Measurements from ENCODE around the gene FAM3A. TPM values are rescaled to one million over a fixed set of nuclear protein-coding genes. Genes with fewer than 3 reads are reported as not detected.

The FAM3A gene
- total RNA-seq, 1 experiment from 2014 or later: 47.1 TPM

- in situ Hi-C loops (cut with HindIII; ENCODE audit: low pct_unique_long_range_greater_than_20kb, low sequenced_read_pairs): no loop called here
- DNase-seq (ENCODE audit: low read depth): peak; percentile 69
These were observed 29.4 kb downstream of the FAM3A start, which contains the start of gene UBL4A for GRCh38 chrX:154486396-154487207. Gene UBL4A (minus strand): TSS chrX:154486615. CDS start chrX:154486584, 31 bp downstream.

GRCh38 chrX:154486052-154486395 lies 30.0 kb downstream of the FAM3A start:
- DNase-seq (ENCODE audit: low read depth): no peak
- in situ Hi-C loops (cut with HindIII; ENCODE audit: low pct_unique_long_range_greater_than_20kb, low sequenced_read_pairs): no loop called here

GRCh38 chrX:154485150-154486051 lies 30.6 kb downstream of the FAM3A start:
- in situ Hi-C loops (cut with HindIII; ENCODE audit: low pct_unique_long_range_greater_than_20kb, low sequenced_read_pairs): no loop called here
- no peak for DNase-seq (ENCODE audit: low read depth)

DNA sequence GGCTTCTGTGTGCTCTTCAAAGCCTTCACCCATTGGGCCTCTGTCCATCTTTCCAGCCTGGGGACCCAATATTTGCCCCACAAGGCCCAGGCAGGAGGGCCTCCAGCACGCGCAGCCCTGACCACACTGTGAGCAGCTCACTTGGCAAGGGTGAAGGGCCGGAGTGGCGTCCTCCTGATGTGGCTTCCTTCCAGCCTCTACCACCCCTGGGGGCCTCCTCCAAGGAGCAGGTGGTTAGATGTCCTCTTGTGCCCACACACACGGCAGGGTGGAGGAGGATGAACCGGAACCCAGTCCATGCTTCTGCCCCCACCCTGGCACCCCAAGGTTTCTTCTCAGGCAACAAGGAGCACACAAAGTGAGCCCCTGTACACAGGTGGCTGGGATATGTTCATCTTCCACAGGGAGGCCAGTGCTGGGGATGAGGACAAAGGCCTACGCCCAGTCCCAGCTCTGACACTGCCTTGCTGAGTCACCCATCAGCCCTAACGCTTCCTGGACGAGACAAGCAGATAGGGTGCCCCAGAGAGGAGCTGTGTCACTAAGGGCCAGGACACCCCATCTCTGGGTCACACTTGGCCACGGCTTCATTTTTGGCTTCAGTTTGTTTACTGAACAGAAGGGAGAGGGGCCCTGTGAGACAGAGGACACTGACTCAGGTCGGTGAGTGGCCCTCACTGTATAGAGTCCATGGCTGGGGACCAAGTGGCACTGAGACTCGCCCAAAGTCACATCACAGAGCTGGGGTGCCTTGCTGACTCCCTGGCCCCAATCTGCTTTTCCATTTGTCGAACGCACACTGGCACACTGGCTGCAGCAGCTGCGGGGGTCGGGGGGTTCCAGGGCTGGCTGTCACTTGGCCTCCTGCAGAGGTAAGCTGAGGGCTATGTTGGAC lies 31.5 kb downstream of the FAM3A start:
- in situ Hi-C loops (cut with HindIII; ENCODE audit: low pct_unique_long_range_greater_than_20kb, low sequenced_read_pairs): no loop called here
- peak; percentile 36 for DNase-seq (ENCODE audit: low read depth)

DNA sequence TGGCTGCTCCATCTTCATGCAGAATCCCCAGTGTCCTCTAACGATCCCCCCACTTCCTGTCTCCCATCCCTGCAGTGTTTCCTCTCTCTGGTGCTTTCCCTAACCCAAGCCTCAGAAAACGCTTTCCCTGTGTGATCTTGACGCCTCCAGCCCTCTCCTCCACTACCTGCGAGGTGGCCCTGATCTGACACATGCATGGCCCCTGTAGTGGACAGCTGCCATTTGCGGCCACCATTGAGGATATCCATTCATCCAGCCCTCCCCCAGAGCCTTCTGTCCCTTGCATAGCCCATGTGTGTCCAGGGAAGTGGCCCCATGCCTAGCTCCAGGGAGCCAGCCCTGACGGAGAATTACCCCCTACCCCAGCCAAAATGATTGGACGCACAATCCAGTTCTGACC lies 32.7 kb downstream of the FAM3A start:
- DNase-seq (ENCODE audit: low read depth): no peak
- in situ Hi-C loops (cut with HindIII; ENCODE audit: low pct_unique_long_range_greater_than_20kb, low sequenced_read_pairs): no loop called here

GRCh38 chrX:154482786-154483185 lies 33.2 kb downstream of the FAM3A start:
- in situ Hi-C loops (cut with HindIII; ENCODE audit: low pct_unique_long_range_greater_than_20kb, low sequenced_read_pairs): no loop called here
- no peak for DNase-seq (ENCODE audit: low read depth)

GRCh38 chrX:154481911-154482601 lies 34.0 kb downstream of the FAM3A start:
- no peak for DNase-seq (ENCODE audit: low read depth)
- in situ Hi-C loops (cut with HindIII; ENCODE audit: low pct_unique_long_range_greater_than_20kb, low sequenced_read_pairs): no loop called here

GRCh38 chrX:154481195-154481594 lies 34.8 kb downstream of the FAM3A start:
- in situ Hi-C loops (cut with HindIII; ENCODE audit: low pct_unique_long_range_greater_than_20kb, low sequenced_read_pairs): no loop called here
- DNase-seq (ENCODE audit: low read depth): no peak

DNA sequence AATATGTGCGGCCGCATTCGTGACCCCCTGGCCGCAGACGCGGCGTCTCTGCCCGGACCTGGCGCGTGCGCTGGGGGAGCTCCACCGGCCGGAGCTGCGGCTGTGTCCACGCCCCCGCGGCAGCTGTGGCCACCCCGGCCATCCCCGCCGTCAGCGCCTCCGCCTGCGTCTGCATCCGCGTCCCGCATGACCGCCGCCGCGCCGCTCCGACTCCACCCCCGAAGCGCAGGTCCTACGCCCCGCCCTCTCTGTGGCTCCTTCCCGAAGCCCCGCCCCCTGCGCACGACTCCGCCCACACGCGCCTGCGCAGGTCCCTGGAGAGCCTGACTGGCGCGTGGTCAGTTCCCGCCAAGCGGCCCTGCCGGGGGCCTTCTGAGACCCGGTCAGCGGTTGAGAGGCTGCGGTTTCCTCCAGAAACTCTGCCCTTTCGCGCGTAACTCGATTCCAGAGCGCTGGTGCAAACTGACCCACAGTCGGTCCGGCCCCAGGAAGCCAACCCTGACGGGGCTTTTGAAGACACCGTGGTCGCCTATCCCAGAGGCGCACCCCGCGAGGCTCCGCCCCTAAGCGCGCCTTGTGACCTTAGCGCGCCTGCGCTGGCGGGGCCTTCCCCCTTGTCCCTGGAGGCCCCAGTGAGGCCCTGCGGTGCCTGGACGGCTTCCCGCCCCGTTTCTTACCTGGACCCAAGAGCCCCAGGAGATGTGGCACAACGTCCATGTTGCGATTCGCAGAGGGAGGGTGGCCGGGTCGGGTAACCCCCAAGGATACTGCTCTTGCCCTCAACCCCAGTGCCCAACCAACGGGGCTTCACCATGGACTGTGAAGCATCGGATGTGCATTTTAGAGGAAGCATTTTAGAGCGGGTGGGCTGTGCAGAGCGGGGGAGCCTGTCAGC lies 37.1 kb downstream of the FAM3A start, which contains the start of gene LAGE3:
TSS of gene LAGE3 (minus strand) at position 554 of the 895 bp plus-strand sequence. CDS start at position 188, 366 bp downstream.
- in situ Hi-C loops (cut with HindIII; ENCODE audit: low pct_unique_long_range_greater_than_20kb, low sequenced_read_pairs): no loop called here

GRCh38 chrX:154477891-154478477 lies 38.0 kb downstream of the FAM3A start:
- DNase-seq (ENCODE audit: low read depth): no peak
- in situ Hi-C loops (cut with HindIII; ENCODE audit: low pct_unique_long_range_greater_than_20kb, low sequenced_read_pairs): no loop called here

More for the DNA sequence above, 37.1 kb downstream of the FAM3A start, which contains the start of gene LAGE3:
- peak; percentile 88 for DNase-seq (ENCODE audit: low read depth)

- DNase-seq (ENCODE audit: low read depth): no peak
- in situ Hi-C loops (cut with HindIII; ENCODE audit: low pct_unique_long_range_greater_than_20kb, low sequenced_read_pairs): no loop called here
These were observed 39.2 kb downstream of the FAM3A start for GRCh38 chrX:154476821-154477220.

DNA sequence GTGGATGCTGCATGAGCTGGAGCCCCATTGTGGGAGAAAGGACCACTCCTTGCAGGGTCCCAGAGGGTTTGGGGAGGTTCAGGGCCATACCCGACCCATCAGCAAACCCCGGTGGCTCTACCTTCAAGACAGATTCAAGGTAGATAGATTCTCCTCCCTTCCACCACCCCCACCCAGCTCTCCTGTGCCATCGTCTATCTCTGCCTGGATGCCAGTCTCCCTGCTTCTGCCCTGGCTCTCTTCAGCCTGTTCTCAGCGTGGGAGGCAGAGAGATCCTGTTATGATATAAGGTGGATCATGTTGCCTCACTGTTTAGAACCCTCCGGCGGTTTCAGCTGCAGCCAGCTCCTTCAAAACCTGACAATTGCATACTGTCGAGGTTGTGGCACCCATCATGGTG lies 42.3 kb downstream of the FAM3A start:
- DNase-seq (ENCODE audit: low read depth): no peak
- in situ Hi-C loops (cut with HindIII; ENCODE audit: low pct_unique_long_range_greater_than_20kb, low sequenced_read_pairs): no loop called here

GRCh38 chrX:154472685-154473632 lies 43.1 kb downstream of the FAM3A start:
- no peak for DNase-seq (ENCODE audit: low read depth)
- in situ Hi-C loops (cut with HindIII; ENCODE audit: low pct_unique_long_range_greater_than_20kb, low sequenced_read_pairs): no loop called here

GRCh38 chrX:154471839-154472684 lies 44.0 kb downstream of the FAM3A start:
- in situ Hi-C loops (cut with HindIII; ENCODE audit: low pct_unique_long_range_greater_than_20kb, low sequenced_read_pairs): no loop called here
- DNase-seq (ENCODE audit: low read depth): no peak
